GM21528 (cell line): ENCODE results near the gene SLC6A20.
"Not testable (repeated sequence)": the region's sequence is repeated elsewhere in the genome, so short reads cannot be mapped to it uniquely, and the experiment has no call there.

Experiments
- ATAC-seq: cut with Tn5 transposase; IDR thresholded peaks from one replicate; pipeline ENCODE4 v1.9.1; 2021; ENCODE audit warnings: mild to moderate bottlenecking, moderate library complexity; ENCODE audit not compliant: unreplicated experiment, low FRiP score

Gene SLC6A20

DNA sequence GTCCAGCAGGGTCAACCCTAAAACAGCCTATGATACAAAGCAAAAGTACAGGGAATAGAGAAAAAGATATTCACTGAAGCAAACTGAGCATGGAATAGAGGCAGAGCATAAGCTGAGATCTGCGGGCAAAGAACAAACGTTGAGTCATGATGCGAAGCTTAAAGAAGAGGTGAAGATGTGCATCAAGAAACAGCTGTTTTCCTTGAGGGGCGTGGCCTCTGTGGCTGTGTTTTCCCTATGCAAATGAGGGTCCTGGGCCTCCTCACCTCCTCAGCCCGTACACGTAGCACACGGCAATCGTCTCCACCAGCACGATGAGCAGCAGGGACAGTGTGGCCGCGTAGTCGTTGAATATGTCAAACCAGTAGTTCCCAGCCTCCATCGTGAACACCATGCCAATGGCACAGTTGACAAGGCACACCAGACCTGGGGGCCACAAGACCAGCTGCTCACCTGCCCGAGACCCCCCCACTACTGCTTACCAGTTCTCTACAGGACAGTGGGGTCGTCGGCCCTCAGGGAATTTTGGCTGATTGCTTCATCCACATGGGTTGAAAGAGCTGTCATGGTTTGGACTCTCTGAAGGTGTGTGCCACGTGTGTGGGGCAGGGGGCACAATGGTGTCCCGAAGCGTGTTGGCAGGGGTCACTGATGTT lies 33.6 kb downstream of the SLC6A20 start:
- ATAC-seq = no peak

DNA sequence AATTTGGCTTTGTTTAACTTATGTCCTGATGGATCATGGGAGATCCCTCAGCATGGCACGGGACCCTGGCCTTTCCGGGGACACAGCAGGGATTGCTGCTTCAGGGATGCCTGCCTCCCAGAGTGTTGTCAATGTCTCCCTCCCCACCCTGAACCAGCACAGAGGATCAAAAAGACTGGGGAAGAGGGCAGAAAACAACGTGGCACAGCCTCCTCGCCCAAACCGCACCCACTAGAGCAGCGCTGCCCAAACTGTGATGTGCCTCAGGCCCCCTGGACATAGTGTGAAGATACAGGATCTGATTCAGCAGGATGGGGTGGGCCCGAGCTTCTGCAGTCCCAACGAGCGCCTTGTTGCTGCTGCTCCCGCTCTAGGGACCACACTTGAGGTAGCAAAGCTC lies 34.5 kb downstream of the SLC6A20 start:
- ATAC-seq = no peak

DNA sequence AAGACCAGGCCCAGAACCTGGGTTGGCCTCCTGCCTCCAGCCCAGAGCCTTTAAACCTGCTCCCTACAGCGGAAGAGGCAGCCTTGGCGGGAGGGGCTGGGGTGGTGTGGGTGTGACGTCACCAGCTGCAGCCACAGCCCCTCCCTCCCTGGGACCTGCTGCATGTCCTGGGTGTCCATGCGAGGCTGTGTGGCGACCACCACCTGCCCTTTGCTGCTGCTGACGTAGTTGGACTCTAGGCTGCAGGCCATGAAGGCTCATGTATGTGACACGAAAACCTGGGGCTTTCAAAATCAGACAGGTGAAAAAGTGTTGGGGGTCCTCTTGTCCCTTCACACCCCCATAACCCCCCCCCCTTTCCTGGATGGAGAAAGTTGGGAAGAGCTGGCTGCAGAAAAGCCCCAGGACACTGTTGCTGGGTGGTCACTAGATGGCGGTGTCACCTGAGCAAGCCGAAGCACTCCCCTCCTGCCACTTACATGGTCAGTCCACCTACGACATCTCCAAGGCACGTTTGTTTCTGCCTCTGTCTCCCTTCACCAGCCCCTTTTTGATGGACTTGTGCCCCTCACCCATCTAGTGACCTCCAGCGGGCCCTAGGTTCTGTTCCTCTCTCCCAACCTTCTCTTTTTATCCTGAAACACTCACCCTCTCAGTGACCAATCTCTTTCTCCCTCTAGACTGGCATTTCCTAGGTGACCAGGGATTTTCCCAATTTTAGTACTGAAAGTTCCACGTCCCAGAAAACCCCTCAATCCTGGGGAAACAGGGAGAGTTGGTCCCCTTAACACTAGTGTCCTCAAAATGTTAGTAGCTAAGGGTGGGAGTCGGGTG lies 35.2 kb downstream of the SLC6A20 start:
- ATAC-seq = no peak

GRCh38 chr3:45759851-45760250 lies 36.5 kb downstream of the SLC6A20 start:
- no peak for ATAC-seq

DNA sequence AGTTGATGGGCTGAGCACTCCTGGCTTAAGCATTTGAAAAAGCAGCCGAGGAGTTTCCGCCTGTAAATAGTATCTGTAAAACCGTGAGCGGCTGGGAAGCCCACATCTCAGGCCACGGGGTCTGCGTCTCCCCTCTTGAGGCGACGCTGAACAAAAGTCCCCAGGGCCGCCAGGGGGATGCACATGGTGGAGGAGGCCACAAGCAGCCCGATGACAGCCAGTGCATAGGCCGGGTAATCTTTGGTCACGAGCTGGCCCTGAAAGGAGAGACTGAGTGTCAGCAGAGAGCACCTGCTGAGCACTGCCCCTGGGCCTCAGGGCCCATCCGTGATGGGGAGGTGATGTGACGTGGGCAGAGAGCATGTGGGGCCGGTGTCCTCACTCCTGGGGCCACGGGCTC lies 37.5 kb downstream of the SLC6A20 start:
- ATAC-seq = no peak

DNA sequence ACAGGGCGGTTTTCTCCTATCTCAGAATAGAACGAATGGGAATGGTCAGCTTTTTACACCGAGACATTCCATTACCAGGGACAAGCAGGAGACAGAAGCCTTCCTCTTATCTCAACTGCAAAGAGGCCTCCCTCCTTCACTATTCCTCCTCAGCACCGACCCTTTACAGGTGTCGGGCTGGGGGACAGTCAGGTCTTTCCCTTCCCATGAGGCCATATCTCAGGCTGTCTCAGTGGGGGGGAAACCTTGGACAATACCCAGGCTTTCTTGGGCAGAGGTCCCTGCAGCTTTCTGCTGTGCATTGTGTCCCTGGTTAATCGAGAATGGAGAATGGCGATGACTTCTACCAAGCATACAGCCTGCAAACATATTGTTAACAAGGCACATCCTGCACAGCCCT lies 39.2 kb downstream of the SLC6A20 start:
- ATAC-seq = not testable (repeated sequence)

DNA sequence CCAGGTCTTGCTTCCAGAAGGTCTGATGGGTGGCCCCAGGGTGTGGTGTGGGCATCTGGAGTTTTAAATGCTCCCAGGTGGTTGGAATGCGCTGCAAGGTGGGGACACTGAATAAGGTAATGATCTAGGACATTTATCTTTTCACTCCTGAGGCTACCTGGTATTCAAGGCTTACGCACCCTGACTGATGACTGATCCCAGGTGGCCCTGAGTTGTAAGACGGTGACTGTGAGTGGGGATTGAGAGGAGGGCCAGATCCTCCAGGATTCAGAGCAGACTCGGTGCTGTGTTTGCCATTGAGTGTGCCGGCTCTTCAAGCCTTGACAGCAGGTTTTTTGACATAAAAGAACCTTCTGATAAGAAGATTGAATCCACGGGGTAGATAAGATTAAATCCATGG lies 40.3 kb downstream of the SLC6A20 start:
- no peak for ATAC-seq

DNA sequence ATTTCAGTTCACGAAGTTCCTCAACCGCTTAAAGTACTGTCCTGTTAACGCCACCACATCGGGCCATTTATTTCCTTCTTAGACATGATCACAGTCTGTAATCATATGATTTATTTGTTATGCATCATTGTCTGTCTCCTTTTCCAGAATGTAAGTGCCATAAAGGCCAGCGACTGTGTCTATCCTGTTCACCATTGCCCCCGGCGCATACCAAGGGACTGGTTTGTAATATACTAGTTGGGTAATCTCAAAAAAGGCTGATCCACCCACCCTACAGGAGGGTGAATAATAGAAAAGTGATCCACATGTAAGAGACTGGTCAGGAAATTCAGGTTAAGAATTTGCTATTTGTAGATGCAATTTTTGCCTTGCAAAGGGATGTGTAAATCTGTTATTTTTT lies 41.9 kb downstream of the SLC6A20 start:
- ATAC-seq = no peak

DNA sequence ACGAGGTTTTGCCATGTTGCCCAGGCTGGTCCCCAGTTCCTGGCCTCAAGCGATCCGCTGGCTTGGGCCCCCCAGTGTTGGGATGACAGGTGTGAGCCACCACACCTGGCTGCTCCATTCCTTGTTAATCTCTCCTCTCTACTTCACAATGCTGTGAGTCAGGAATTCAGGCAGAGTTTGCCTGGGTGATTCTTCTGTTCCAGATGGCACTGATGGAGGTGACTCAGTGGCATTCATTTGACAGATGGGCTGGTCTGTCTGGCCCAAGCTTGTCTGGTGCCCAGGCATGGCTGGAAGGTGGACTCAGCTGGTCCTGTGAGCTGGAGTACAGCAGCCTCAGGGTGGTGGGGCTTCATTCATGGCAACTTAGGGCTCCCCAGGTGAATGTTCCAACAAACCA lies 43.2 kb downstream of the SLC6A20 start:
- no peak for ATAC-seq

GRCh38 chr3:45751537-45752242 lies 44.6 kb downstream of the SLC6A20 start:
- ATAC-seq = no peak

DNA sequence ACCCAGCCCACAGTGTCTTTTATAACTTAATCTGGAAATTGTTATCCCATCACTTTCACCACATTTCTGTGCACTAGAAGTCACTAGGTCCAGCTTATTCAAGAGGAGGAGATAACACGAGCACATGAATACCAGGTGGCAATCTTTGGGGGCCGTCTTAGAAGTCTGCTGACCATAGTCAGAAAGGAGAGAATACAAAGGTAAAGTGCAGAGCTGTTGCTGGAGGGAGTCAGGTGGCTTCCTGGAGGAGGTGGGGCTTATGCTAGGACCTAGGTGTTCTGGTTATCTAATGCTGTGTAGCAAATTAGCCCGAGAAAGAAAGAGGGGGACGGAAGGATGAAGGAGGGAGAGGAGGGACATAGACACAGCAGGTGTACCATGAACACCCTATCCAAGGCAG lies 46.5 kb downstream of the SLC6A20 start:
- no peak for ATAC-seq

- not testable (repeated sequence) for ATAC-seq
Measured at GRCh38 chr3:45749036-45749600, 47.2 kb downstream of the SLC6A20 start.

GRCh38 chr3:45748068-45748467 lies 48.3 kb downstream of the SLC6A20 start:
- ATAC-seq = no peak

DNA sequence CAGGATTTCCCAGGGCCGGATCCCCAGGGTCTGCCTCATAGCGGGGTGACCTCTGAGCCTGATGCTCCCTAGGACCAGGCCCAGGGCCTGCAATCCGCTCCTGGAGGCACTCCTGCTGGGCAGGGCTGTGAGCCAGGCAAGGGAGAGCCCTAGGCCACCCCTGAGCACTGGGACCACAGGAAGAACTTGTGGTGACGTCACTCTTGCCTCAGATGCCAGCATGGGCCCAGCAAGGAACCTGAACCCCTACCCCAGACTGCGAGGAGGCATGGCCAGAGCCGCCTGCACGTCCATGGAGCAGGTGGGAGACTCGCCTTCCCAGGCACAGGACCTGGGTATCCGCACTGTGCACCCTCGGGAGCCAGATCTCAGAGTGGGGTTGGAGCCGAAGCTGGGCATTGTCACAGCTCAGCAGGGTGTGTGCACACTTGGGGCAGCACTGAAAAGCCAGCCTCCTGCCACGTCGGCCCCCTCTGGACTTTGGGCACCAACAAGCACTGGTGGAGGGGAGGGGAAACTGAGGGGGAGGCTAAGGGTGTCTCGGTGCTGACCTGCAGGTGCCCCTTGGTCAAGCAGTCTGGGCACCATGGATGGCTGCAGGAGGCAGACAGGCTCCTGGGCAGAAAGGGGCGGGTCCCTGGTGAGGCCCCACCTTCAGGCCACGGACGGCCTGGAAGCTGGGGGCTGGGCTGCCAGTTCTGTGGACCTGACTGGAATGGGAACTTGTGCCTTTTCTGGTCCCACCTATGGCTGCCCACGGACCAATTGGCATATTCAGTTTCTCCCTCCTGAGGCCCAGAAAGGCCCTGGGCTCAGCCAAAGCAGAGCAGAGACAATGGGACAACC lies 49.3 kb downstream of the SLC6A20 start:
- no peak for ATAC-seq

DNA sequence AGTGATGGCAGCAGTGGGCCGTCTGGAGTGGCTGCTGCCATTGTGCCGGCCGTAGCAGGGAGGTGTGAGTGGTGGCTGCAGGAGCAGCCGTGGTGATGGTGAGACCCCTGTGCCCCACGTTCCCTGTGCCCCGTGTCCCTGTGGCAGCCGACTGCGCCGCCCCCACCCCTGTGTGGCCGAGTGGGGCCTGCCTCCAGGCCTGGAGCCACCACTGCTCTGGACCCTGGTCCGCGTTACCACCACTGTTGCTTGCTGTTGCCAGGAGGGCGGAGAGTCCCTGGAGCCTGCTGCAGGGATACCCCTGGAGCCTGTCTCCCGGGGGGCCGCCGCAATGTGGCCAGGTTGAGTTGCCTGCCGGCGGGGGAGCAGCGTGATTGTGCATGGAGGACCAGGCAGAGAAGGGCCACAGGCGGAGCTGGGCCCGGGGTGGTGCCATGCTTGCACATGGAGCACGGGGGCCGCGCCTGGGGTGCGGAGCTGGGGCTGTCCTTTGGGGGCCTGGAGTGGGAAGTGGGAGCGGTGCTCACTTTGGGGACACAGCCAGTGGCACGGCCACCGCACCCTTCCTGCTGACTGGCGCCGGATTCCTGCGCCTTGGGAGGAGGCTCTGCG lies 50.1 kb downstream of the SLC6A20 start:
- ATAC-seq = no peak

DNA sequence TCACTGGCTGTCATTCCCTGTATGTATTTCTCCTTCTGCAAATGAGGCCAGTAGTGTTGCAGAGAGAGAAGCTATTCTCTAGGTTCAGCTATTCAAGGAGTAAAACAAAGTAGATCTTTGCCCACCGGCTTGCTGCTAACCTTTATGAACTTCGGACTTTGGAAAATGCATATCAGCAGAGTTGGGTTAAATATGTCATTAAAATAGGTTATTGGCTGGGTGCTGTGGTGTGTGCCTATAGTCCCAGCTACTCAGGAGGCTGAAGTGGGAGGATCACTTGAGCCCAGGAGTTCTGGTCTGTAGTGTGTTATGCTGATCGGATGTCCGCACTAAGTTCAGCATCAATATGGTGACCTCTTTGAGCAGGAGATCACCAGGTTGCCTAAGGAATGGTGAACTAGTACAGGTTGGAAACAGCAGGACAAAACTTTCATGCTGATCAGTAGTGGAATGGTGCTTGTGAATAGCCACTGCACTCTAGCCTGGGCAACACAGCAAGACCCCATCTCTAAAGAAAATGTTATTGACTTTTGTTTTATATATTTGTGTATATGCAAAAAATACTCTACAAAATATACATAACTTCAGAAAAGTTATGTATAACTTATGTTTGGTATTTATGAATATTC lies 53.8 kb downstream of the SLC6A20 start:
- ATAC-seq = no peak

DNA sequence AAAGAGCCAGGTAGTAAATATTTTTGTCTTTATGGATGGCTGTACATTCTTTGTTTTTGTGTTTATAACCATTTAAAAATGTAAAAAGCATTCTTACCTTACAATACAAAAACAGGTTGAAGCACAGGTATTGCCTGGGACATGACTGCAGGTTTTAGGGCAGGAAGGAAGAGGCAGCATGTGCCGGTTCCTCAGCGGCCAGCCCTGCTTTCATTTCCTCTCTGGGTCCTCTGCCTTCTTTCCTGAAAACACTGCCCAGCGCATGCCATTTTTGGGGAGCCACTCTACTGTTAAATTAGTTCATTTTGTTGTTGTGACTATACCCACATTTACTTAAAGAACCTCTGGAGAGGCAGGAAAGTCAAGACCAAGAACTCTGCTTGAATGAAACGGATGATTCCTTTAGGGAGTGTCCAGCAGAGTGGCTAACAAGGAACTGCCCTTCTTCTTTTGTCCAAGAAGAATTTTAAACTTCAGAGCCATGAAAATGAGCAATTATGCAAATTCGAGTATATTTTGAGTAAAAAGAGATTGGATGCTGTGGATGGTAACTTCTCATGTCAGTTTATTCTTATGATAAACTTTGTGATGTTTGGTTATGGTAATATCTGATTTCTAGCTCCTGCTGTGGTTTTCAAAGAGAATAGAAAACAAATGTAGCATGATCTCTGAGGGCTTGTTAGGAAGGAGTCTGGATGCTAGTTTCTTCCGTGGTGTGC lies 54.4 kb downstream of the SLC6A20 start:
- ATAC-seq = no peak

- no peak for ATAC-seq
Measured at GRCh38 chr3:45741247-45741646, 55.1 kb downstream of the SLC6A20 start.

- ATAC-seq = no peak
Measured at GRCh38 chr3:45739991-45740390, 56.3 kb downstream of the SLC6A20 start.
